Measurements from ENCODE around the gene CDSN.

DNA sequence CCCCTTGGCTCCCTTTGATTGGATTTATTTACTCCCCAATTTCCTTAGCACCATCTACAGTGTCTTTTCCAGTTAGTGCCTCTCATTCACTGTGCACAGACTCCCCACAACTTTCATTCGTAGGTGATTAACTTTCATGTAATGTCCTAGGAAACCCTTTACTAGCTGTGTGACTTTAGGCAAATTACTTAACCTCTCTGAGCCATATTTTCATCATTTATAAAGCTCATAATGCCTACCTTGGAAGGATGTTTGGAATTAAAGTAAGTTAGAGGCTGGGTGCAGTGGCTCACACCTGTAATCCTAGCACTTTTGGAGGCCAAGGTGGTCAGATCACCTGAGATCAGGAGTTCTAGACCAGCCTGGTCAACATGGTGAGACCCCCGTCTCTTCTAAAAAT is 28.0 kb downstream of the CDSN start:
- TF ChIP-seq, protein P1, sequence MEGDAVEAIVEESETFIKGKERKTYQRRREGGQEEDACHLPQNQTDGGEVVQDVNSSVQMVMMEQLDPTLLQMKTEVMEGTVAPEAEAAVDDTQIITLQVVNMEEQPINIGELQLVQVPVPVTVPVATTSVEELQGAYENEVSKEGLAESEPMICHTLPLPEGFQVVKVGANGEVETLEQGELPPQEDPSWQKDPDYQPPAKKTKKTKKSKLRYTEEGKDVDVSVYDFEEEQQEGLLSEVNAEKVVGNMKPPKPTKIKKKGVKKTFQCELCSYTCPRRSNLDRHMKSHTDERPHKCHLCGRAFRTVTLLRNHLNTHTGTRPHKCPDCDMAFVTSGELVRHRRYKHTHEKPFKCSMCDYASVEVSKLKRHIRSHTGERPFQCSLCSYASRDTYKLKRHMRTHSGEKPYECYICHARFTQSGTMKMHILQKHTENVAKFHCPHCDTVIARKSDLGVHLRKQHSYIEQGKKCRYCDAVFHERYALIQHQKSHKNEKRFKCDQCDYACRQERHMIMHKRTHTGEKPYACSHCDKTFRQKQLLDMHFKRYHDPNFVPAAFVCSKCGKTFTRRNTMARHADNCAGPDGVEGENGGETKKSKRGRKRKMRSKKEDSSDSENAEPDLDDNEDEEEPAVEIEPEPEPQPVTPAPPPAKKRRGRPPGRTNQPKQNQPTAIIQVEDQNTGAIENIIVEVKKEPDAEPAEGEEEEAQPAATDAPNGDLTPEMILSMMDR (IDR thresholded peaks at IDR 0.05; ENCODE audit: low read depth, low read length) = no peak
- no peak for TF ChIP-seq EZH2phosphoT487 (IDR thresholded peaks at IDR 0.05; ENCODE audit: low read depth)

Measured in OCI-LY3 (cell line).